Right atrium auricular region (tissue), 2 donors: ENCODE results near the gene MET. TPM values are rescaled to one million over a fixed set of nuclear protein-coding genes. Genes with fewer than 3 reads are reported as not detected.

ENCODE experiments used
- DNase-seq: peaks from one replicate; pipeline ENCODE4 v3.0.0-alpha.2; 2019; ENCODE audit warnings: low spot score
- H3K27ac ChIP-seq, 2 donors: fragments of 200-600 bp; sonication (generic); 1 replicate in 1 of 2; 2 replicates in 1 of 2; pipeline ENCODE4 v1.5.1; 2016 to 2019
- H3K27me3 ChIP-seq, 2 donors: fragments of 200-600 bp; sonication (generic); one replicate each; pipeline versions ENCODE4 v1.5.1 to v1.6.0; 2017 to 2019
- H3K36me3 ChIP-seq: fragments of 200-600 bp; sonication (generic); one replicate; pipeline ENCODE4 v1.5.1; 2016
- H3K4me1 ChIP-seq, 2 donors: fragments of 200-600 bp; sonication (generic); one replicate each; pipeline versions ENCODE4 v1.5.1 to v1.6.0; 2017 to 2019
- H3K4me3 ChIP-seq, 2 donors: fragments of 200-600 bp; sonication (generic); 1 replicate in 1 of 2; 2 replicates in 1 of 2; pipeline ENCODE4 v1.5.1; 2017 to 2019; ENCODE audit warnings: mild to moderate bottlenecking in 1 of 2, moderate library complexity in 1 of 2
- H3K9me3 ChIP-seq, 2 donors: fragments of 200-600 bp; sonication (generic); one replicate each; pipeline ENCODE4 v1.5.1; 2019
- CTCF ChIP-seq, 2 donors: fragments of 200-600 bp; sonication (generic); IDR thresholded peaks; one replicate each; pipeline ENCODE4 v1.5.1; 2019; ENCODE audit warnings: antibody characterized with exemption in 2 of 2
- total RNA-seq, 2 donors: library from RNA; depleted of rRNA; stranded (reverse); fragments of >200 nt; gene quantifications; one replicate each; pipeline ENCODE4 v1.1.0, GENCODE V29; 2016

Gene MET
- total RNA-seq: 10 to 100 TPM; 16.1 to 17.5 TPM

- Histone ChIP-seq H3K4me1 (peaks cover 0 to 33% of the 10 kb centered on the region in 2 donors), H3K4me3 (peak within 1 kb of the TSS; percentile 57 to 62), H3K36me3 (no peaks in the 10 kb centered on the region), H3K9me3 (no peaks in the 10 kb centered on the region), H3K27me3 (no peaks in the 10 kb centered on the region), H3K27ac (peak within 1 kb of the TSS; percentile 85 to 87)
- peak; percentile 68 for DNase-seq
- peak in 1 of 2 donors; percentile 70 for TF ChIP-seq CTCF (IDR thresholded peaks at IDR 0.05)
These were observed at the start of gene MET for GRCh38 chr7:116671681-116672595. TSS of gene MET (plus strand) at chr7:116672196. CDS start at chr7:116699085, 26,889 bp downstream.

- no peak for TF ChIP-seq CTCF (IDR thresholded peaks at IDR 0.05)
- no peaks in the 10 kb centered on the region for H3K9me3 ChIP-seq
- H3K27me3 ChIP-seq: no peaks in the 10 kb centered on the region
- no peak overlapping the region for H3K27ac ChIP-seq
- peaks cover 0 to 8% of the 10 kb centered on the region in 2 donors for H3K4me1 ChIP-seq
- no peak for DNase-seq
- no peak overlapping the region for H3K4me3 ChIP-seq
- H3K36me3 ChIP-seq: no peaks in the 10 kb centered on the region
These were observed 45.1 kb upstream of the MET start for GRCh38 chr7:116626886-116627285.

- no peak for TF ChIP-seq CTCF (IDR thresholded peaks at IDR 0.05)
- no peak for DNase-seq
- Histone ChIP-seq H3K4me3 (no peak overlapping the region), H3K27me3 (no peaks in the 10 kb centered on the region), H3K4me1 (peaks cover 0 to 8% of the 10 kb centered on the region in 2 donors), H3K27ac (peak overlapping the region; percentile 47 to 76), H3K36me3 (no peaks in the 10 kb centered on the region), H3K9me3 (no peaks in the 10 kb centered on the region)
These were observed 42.9 kb upstream of the MET start for GRCh38 chr7:116629051-116629463.

GRCh38 chr7:116630357-116630756, 41.6 kb upstream of the MET start:
- H3K9me3 ChIP-seq: no peaks in the 10 kb centered on the region
- no peak for TF ChIP-seq CTCF (IDR thresholded peaks at IDR 0.05)
- H3K4me1 ChIP-seq: peaks cover 0 to 8% of the 10 kb centered on the region in 2 donors
- H3K36me3 ChIP-seq: no peaks in the 10 kb centered on the region
- peak overlapping the region in 1 of 2 donors; percentile 76 for H3K27ac ChIP-seq
- no peak overlapping the region for H3K4me3 ChIP-seq
- no peaks in the 10 kb centered on the region for H3K27me3 ChIP-seq
- DNase-seq: no peak

- H3K9me3 ChIP-seq: no peaks in the 10 kb centered on the region
- no peak for TF ChIP-seq CTCF (IDR thresholded peaks at IDR 0.05)
- H3K4me3 ChIP-seq: no peak overlapping the region
- peak overlapping the region in 1 of 2 donors; percentile 8 for H3K27ac ChIP-seq
- no peaks in the 10 kb centered on the region for H3K27me3 ChIP-seq
- peak; percentile 74 for DNase-seq
- no peaks in the 10 kb centered on the region for H3K36me3 ChIP-seq
- H3K4me1 ChIP-seq: peaks cover 0 to 8% of the 10 kb centered on the region in 2 donors
These were observed 40.9 kb upstream of the MET start for GRCh38 chr7:116630932-116631671.
